ENCODE data around the gene DDX3X.
"Not testable (repeated sequence)": the region's sequence is repeated elsewhere in the genome, so short reads cannot be mapped to it uniquely, and the experiment has no call there.

The DDX3X gene

GRCh38 chrX:41333744-41334362, at the start of gene DDX3X:
Gene DDX3X (plus strand): TSS chrX:41334162. CDS start chrX:41334253, 91 bp downstream.
- H3K27me3 ChIP-seq (ENCODE audit: insufficient read depth, low read length, poor library complexity, severe bottlenecking): peaks cover 8% of the 10 kb centered on the region
- H3K9ac ChIP-seq (ENCODE audit: low read depth, low read length, poor library complexity, severe bottlenecking): peak within 1 kb of the TSS; percentile 100
- H3F3A ChIP-seq (ENCODE audit: low read depth): peaks cover 2% of the 10 kb centered on the region; the same call in 1 of the 2 replicates
- no peak; the same call in 1 of the 2 replicates for TF ChIP-seq CTCF (conservative IDR thresholded peaks at IDR 0.05; ENCODE audit: low read length)
- no peaks in the 10 kb centered on the region for H3K9me3 ChIP-seq (ENCODE audit: insufficient read depth, low read depth, low read length)
- H3K79me2 ChIP-seq (ENCODE audit: insufficient read depth, low read length): peaks cover 62% of the 10 kb centered on the region
- peaks cover 18% of the 10 kb centered on the region for H3K36me3 ChIP-seq (ENCODE audit: insufficient read depth, low read length)
- peaks cover 10% of the 10 kb centered on the region for H3K4me1 ChIP-seq (ENCODE audit: insufficient read depth, low read length, poor library complexity, severe bottlenecking)
- peaks cover 43% of the 10 kb centered on the region for H4K20me1 ChIP-seq (ENCODE audit: insufficient read depth, low read length, poor library complexity, severe bottlenecking)
- peak within 1 kb of the TSS; percentile 100 for H3K4me3 ChIP-seq (ENCODE audit: low read length, poor library complexity, severe bottlenecking)
- peak within 1 kb of the TSS; percentile 83 for H2AFZ ChIP-seq (ENCODE audit: low read length)
- H3K4me2 ChIP-seq (ENCODE audit: low read depth, low read length, poor library complexity, severe bottlenecking): peak within 1 kb of the TSS; percentile 97
- no peaks in the 10 kb centered on the region for H3K9me2 ChIP-seq (replicated peaks; ENCODE audit: low read depth, low read length)

GRCh38 chrX:41285928-41286327, 48.0 kb upstream of the DDX3X start:
- not testable (repeated sequence) for H3K4me2 ChIP-seq (ENCODE audit: low read depth, low read length, poor library complexity, severe bottlenecking); H4K20me1 ChIP-seq (ENCODE audit: insufficient read depth, low read length, poor library complexity, severe bottlenecking); H3K9ac ChIP-seq (ENCODE audit: low read depth, low read length, poor library complexity, severe bottlenecking); H3K4me3 ChIP-seq (ENCODE audit: low read length, poor library complexity, severe bottlenecking); H3K4me1 ChIP-seq (ENCODE audit: insufficient read depth, low read length, poor library complexity, severe bottlenecking); H3F3A ChIP-seq (ENCODE audit: low read depth); H3K36me3 ChIP-seq (ENCODE audit: insufficient read depth, low read length); H3K9me3 ChIP-seq (ENCODE audit: insufficient read depth, low read depth, low read length); H2AFZ ChIP-seq (ENCODE audit: low read length); H3K79me2 ChIP-seq (ENCODE audit: insufficient read depth, low read length); H3K9me2 ChIP-seq (replicated peaks; ENCODE audit: low read depth, low read length); H3K27me3 ChIP-seq (ENCODE audit: insufficient read depth, low read length, poor library complexity, severe bottlenecking)

- H3K4me2 ChIP-seq (ENCODE audit: low read depth, low read length, poor library complexity, severe bottlenecking): no peak overlapping the region
- no peak for TF ChIP-seq EZH2phosphoT487 (IDR thresholded peaks at IDR 0.05; ENCODE audit: borderline replicate concordance)
- no peak overlapping the region for H2AFZ ChIP-seq (ENCODE audit: low read length)
These were observed 45.3 kb upstream of the DDX3X start for GRCh38 chrX:41288641-41289040.

GRCh38 chrX:41289095-41289494, 44.9 kb upstream of the DDX3X start:
- Histone ChIP-seq H3K4me2 (ENCODE audit: low read depth, low read length, poor library complexity, severe bottlenecking) (no peak overlapping the region), H3F3A (ENCODE audit: low read depth) (no peaks in the 10 kb centered on the region)
- TF ChIP-seq EZH2phosphoT487 (IDR thresholded peaks at IDR 0.05; ENCODE audit: borderline replicate concordance) (no peak), CTCF (conservative IDR thresholded peaks at IDR 0.05; ENCODE audit: low read length) (no peak)

More at GRCh38 chrX:41288641-41289040, 45.3 kb upstream of the DDX3X start:
- Histone ChIP-seq H3F3A (ENCODE audit: low read depth) (no peaks in the 10 kb centered on the region), H3K4me1 (ENCODE audit: insufficient read depth, low read length, poor library complexity, severe bottlenecking) (no peaks in the 10 kb centered on the region), H4K20me1 (ENCODE audit: insufficient read depth, low read length, poor library complexity, severe bottlenecking) (no peaks in the 10 kb centered on the region), H3K9ac (ENCODE audit: low read depth, low read length, poor library complexity, severe bottlenecking) (no peak overlapping the region), H3K9me2 (replicated peaks; ENCODE audit: low read depth, low read length) (no peaks in the 10 kb centered on the region), H3K9me3 (ENCODE audit: insufficient read depth, low read depth, low read length) (no peaks in the 10 kb centered on the region), H3K27me3 (ENCODE audit: insufficient read depth, low read length, poor library complexity, severe bottlenecking) (no peaks in the 10 kb centered on the region), H3K4me3 (ENCODE audit: low read length, poor library complexity, severe bottlenecking) (no peak overlapping the region), H3K79me2 (ENCODE audit: insufficient read depth, low read length) (no peaks in the 10 kb centered on the region), H3K36me3 (ENCODE audit: insufficient read depth, low read length) (no peaks in the 10 kb centered on the region)

More at GRCh38 chrX:41289095-41289494, 44.9 kb upstream of the DDX3X start:
- Histone ChIP-seq H3K27me3 (ENCODE audit: insufficient read depth, low read length, poor library complexity, severe bottlenecking) (no peaks in the 10 kb centered on the region), H3K9ac (ENCODE audit: low read depth, low read length, poor library complexity, severe bottlenecking) (no peak overlapping the region), H3K4me1 (ENCODE audit: insufficient read depth, low read length, poor library complexity, severe bottlenecking) (no peaks in the 10 kb centered on the region), H4K20me1 (ENCODE audit: insufficient read depth, low read length, poor library complexity, severe bottlenecking) (no peaks in the 10 kb centered on the region), H2AFZ (ENCODE audit: low read length) (no peak overlapping the region), H3K9me2 (replicated peaks; ENCODE audit: low read depth, low read length) (no peaks in the 10 kb centered on the region), H3K9me3 (ENCODE audit: insufficient read depth, low read depth, low read length) (no peaks in the 10 kb centered on the region), H3K4me3 (ENCODE audit: low read length, poor library complexity, severe bottlenecking) (no peak overlapping the region), H3K36me3 (ENCODE audit: insufficient read depth, low read length) (no peaks in the 10 kb centered on the region), H3K79me2 (ENCODE audit: insufficient read depth, low read length) (no peaks in the 10 kb centered on the region)
